GM12878 (cell line): ENCODE results near the gene FBXL15. TPM values are rescaled to one million over a fixed set of nuclear protein-coding genes. Genes with fewer than 3 reads are reported as not detected.
A peak's percentile ranks its signal among the peaks of the same experiment; 100 is the strongest.

Source experiments
- ATF7 ChIP-seq: fragments of 450-650 bp; IDR thresholded peaks from 2 replicates; pipeline ENCODE4 v1.6.1; 2016; ENCODE audit warnings: low read depth, mild to moderate bottlenecking
- CBFB ChIP-seq: IDR thresholded peaks from 2 replicates; pipeline ENCODE4 v1.6.1; 2016; ENCODE audit warnings: antibody characterized with exemption, low read depth
- CEBPB ChIP-seq, 2 experiments: fragments of 150-350 bp in 1 of 2; IDR thresholded peaks; 2 replicates each; pipeline ENCODE4 v1.6.1; 2012 to 2014; ENCODE audit warnings: low read depth in 2 of 2, low read length in 2 of 2, borderline replicate concordance in 1 of 2, inconsistent platforms in 1 of 2
- EED ChIP-seq: sonication (generic); IDR thresholded peaks from 2 replicates; pipeline ENCODE4 v1.6.1; 2016; ENCODE audit warnings: antibody characterized with exemption, low read depth
- ETV6 ChIP-seq, 2 experiments: fragments of 450-650 bp in 1 of 2; IDR thresholded peaks in 1 of 2; conservative IDR thresholded peaks in 1 of 2; 2 replicates each; pipeline ENCODE4 v1.6.1; 2014; ENCODE audit warnings: antibody characterized with exemption in 1 of 2, borderline replicate concordance in 1 of 2, low read depth in 1 of 2, mild to moderate bottlenecking in 1 of 2, moderate library complexity in 1 of 2
- FOXM1 ChIP-seq: IDR thresholded peaks from 2 replicates; pipeline ENCODE4 v1.6.1; 2012; ENCODE audit warnings: low read depth, mild to moderate bottlenecking, inconsistent platforms, low read length, moderate library complexity
- GATAD2B ChIP-seq: fragments of 450-650 bp; conservative IDR thresholded peaks from 2 replicates; pipeline ENCODE4 v1.6.1; 2017; ENCODE audit warnings: low read depth, mild to moderate bottlenecking, moderate library complexity
- IKZF2 ChIP-seq, 2 experiments: fragments of 450-650 bp; IDR thresholded peaks; 2 replicates each; pipeline ENCODE4 v1.6.1; 2017; ENCODE audit warnings: mild to moderate bottlenecking in 2 of 2, moderate library complexity in 2 of 2
- KDM1A ChIP-seq: fragments of 200-600 bp; sonication (generic); IDR thresholded peaks from 2 replicates; pipeline ENCODE4 v1.6.1; 2016; ENCODE audit warnings: borderline replicate concordance
- KLF5 ChIP-seq: fragments of 450-650 bp; IDR thresholded peaks from 2 replicates; pipeline ENCODE4 v1.6.1; 2014; ENCODE audit warnings: mild to moderate bottlenecking; ENCODE audit not compliant: partially characterized antibody
- SIX5 ChIP-seq: IDR thresholded peaks from 2 replicates; pipeline ENCODE4 v1.6.1; 2011; ENCODE audit warnings: mild to moderate bottlenecking, low read depth, low read length, moderate library complexity; ENCODE audit not compliant: severe bottlenecking
- SMAD1 ChIP-seq: fragments of 450-650 bp; IDR thresholded peaks from 2 replicates; pipeline ENCODE4 v1.6.1; 2018; ENCODE audit warnings: mild to moderate bottlenecking, low read depth; ENCODE audit not compliant: partially characterized antibody
- SMARCA5 ChIP-seq: fragments of 450-650 bp; IDR thresholded peaks from 2 replicates; pipeline ENCODE4 v1.6.1; 2017; ENCODE audit warnings: mild to moderate bottlenecking
- SREBF1 ChIP-seq: IDR thresholded peaks from 2 replicates; pipeline ENCODE4 v1.6.1; 2012; ENCODE audit warnings: mild to moderate bottlenecking, low read length
- TCF7 ChIP-seq: IDR thresholded peaks from 2 replicates; pipeline ENCODE4 v1.6.1; 2014; ENCODE audit warnings: antibody characterized with exemption, borderline replicate concordance
- ZBTB11 ChIP-seq: fragments of 450-650 bp; formaldehyde crosslinking; IDR thresholded peaks from 2 replicates; pipeline ENCODE4 v1.5.0; 2022; ENCODE audit warnings: mild to moderate bottlenecking, missing genetic modification characterization
- ZNF622 ChIP-seq: fragments of 450-650 bp; IDR thresholded peaks from 2 replicates; pipeline ENCODE4 v1.6.1; 2017; ENCODE audit warnings: mild to moderate bottlenecking, inconsistent platforms
- polyA plus RNA-seq, 11 experiments: library from polyadenylated mRNA; depleted of rRNA in 4 of 11; unstranded in 6 of 11; stranded (reverse) in 5 of 11; fragments of >200 nt; fragmentation: Nextera tagmentation in 4 of 11; fragmentation: Illumina TruSeq in 1 of 11; extraction: Ambion mirVana in 4 of 11; extraction: Trizol in 1 of 11; gene quantifications; 1 replicate in 1 of 11; 2 replicates in 10 of 11; pipeline versions ENCODE4 v1.2.1 to v1.2.3, GENCODE V29; 2011 to 2016; ENCODE audit warnings: inconsistent platforms in 2 of 11, missing spikeins in 2 of 11, low read depth in 1 of 11
- total RNA-seq, 4 experiments: library from RNA; depleted of rRNA in 3 of 4; stranded (reverse); fragments of >200 nt in 3 of 4; fragmentation: Illumina TruSeq in 1 of 4; extraction: Trizol in 1 of 4; gene quantifications; 2 replicates each; pipeline versions ENCODE4 v1.2.1 to v1.2.3, GENCODE V29; 2013 to 2021
- TF ChIP-seq, protein P1 (sequence below): fragments of 450-650 bp; IDR thresholded peaks from 2 replicates; pipeline ENCODE4 v1.6.1; 2016; ENCODE audit warnings: mild to moderate bottlenecking
- TF ChIP-seq, protein P2 (sequence below): IDR thresholded peaks from 2 replicates; pipeline ENCODE4 v1.6.1; 2012; ENCODE audit warnings: mild to moderate bottlenecking, low read depth, low read length
- TF ChIP-seq, protein P3 (sequence below): fragments of 450-650 bp; IDR thresholded peaks from 2 replicates; pipeline ENCODE4 v1.6.1; 2018; ENCODE audit warnings: borderline replicate concordance, mild to moderate bottlenecking; ENCODE audit not compliant: partially characterized antibody

The FBXL15 gene
- total and polyA plus RNA-seq, 10 of the 15 experiments (the other 5 are each of a cell fraction or from before 2014, with no cell fraction given) = 0.13 to 21.3 (median 7.9) TPM

- TF ChIP-seq, protein P1, sequence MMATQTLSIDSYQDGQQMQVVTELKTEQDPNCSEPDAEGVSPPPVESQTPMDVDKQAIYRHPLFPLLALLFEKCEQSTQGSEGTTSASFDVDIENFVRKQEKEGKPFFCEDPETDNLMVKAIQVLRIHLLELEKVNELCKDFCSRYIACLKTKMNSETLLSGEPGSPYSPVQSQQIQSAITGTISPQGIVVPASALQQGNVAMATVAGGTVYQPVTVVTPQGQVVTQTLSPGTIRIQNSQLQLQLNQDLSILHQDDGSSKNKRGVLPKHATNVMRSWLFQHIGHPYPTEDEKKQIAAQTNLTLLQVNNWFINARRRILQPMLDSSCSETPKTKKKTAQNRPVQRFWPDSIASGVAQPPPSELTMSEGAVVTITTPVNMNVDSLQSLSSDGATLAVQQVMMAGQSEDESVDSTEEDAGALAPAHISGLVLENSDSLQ = no peak
- TF ChIP-seq ZBTB11 = no peak
- TF ChIP-seq, protein P2, sequence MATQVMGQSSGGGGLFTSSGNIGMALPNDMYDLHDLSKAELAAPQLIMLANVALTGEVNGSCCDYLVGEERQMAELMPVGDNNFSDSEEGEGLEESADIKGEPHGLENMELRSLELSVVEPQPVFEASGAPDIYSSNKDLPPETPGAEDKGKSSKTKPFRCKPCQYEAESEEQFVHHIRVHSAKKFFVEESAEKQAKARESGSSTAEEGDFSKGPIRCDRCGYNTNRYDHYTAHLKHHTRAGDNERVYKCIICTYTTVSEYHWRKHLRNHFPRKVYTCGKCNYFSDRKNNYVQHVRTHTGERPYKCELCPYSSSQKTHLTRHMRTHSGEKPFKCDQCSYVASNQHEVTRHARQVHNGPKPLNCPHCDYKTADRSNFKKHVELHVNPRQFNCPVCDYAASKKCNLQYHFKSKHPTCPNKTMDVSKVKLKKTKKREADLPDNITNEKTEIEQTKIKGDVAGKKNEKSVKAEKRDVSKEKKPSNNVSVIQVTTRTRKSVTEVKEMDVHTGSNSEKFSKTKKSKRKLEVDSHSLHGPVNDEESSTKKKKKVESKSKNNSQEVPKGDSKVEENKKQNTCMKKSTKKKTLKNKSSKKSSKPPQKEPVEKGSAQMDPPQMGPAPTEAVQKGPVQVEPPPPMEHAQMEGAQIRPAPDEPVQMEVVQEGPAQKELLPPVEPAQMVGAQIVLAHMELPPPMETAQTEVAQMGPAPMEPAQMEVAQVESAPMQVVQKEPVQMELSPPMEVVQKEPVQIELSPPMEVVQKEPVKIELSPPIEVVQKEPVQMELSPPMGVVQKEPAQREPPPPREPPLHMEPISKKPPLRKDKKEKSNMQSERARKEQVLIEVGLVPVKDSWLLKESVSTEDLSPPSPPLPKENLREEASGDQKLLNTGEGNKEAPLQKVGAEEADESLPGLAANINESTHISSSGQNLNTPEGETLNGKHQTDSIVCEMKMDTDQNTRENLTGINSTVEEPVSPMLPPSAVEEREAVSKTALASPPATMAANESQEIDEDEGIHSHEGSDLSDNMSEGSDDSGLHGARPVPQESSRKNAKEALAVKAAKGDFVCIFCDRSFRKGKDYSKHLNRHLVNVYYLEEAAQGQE = no peak
- TF ChIP-seq ETV6 (conservative IDR thresholded peaks at IDR 0.05 in 1 of 2, IDR thresholded peaks at IDR 0.05 in 1 of 2; ENCODE audit: borderline replicate concordance in 1 of 2, low read depth in 1 of 2) = no peak
- TF ChIP-seq KDM1A = no peak
- no peak for TF ChIP-seq ZNF622
- TF ChIP-seq CBFB = no peak
- peak; percentile 83; the same call in 1 of the 2 replicates for TF ChIP-seq SMARCA5
- no peak for TF ChIP-seq EED
- TF ChIP-seq FOXM1 = no peak
- TF ChIP-seq SIX5 = no peak
- TF ChIP-seq SREBF1 = no peak
- no peak for TF ChIP-seq ATF7
- no peak for TF ChIP-seq SMAD1
- peak; percentile 97 for TF ChIP-seq GATAD2B
- TF ChIP-seq CEBPB (IDR thresholded peaks at IDR 0.05; ENCODE audit: borderline replicate concordance in 1 of 2, low read depth in 2 of 2, low read length in 2 of 2) = no peak
- TF ChIP-seq, protein P3, sequence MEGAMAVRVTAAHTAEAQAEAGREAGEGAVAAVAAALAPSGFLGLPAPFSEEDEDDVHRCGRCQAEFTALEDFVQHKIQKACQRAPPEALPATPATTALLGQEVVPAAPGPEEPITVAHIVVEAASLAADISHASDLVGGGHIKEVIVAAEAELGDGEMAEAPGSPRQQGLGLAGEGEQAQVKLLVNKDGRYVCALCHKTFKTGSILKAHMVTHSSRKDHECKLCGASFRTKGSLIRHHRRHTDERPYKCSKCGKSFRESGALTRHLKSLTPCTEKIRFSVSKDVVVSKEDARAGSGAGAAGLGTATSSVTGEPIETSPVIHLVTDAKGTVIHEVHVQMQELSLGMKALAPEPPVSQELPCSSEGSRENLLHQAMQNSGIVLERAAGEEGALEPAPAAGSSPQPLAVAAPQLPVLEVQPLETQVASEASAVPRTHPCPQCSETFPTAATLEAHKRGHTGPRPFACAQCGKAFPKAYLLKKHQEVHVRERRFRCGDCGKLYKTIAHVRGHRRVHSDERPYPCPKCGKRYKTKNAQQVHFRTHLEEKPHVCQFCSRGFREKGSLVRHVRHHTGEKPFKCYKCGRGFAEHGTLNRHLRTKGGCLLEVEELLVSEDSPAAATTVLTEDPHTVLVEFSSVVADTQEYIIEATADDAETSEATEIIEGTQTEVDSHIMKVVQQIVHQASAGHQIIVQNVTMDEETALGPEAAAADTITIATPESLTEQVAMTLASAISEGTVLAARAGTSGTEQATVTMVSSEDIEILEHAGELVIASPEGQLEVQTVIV = no peak
- TF ChIP-seq IKZF2 (IDR thresholded peaks at IDR 0.05) = no peak
- no peak for TF ChIP-seq TCF7
- TF ChIP-seq KLF5 = no peak
These were observed 29.9 kb downstream of the FBXL15 start (continued) for GRCh38 chr10:102450374-102451104.
